ENCODE data around the gene KCNK13.
"Not testable (repeated sequence)": the region's sequence is repeated elsewhere in the genome, so short reads cannot be mapped to it uniquely, and the experiment has no call there.

The KCNK13 gene

DNA sequence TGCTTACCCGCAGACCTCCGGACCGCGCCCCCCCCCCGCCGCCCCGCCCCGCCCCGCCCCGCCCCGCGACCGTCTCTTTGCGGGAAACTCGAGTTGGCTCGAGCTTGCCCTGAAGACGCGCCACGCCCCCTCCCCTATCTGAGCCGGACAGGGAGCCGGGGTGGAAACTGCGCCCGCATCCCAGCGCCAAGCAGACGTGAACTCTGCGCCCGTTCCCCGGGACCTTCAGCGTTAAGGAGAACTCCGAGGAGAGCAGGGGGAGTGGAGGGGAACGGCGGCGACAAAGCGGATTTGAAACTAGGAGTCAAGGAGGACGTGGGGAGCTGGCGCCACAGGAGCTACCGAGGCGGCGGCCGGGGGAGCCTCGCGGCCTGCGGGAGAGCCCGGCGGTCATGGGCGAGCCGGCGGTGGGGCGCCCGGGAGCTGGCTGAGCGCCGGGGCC lies at the start of gene KCNK13:
KCNK13 (plus strand) TSS at position 310 of the 442 bp plus-strand sequence. CDS start 212 bp downstream, outside the sequence.
- peak; percentile 27 for DNase-seq

DNA sequence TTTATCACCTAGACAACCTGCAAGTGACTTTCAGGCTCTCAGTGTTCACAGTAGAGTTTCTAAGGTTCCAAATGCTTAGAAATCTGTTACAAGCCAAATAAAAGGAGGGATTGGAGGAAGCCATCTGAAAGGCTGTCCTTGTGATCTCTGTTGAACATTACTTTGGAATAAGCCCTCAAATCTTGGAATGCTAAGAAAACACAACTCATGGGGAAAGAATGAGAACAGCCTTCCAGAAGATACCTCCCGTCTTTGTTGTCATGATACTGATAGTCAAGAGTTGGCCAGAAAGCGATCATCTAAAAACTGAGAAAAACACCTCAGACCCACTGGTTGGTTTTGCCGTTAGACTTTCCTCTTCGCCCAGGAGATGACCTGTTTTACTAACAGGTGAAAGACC lies 44.4 kb upstream of the KCNK13 start:
- no peak for DNase-seq

DNA sequence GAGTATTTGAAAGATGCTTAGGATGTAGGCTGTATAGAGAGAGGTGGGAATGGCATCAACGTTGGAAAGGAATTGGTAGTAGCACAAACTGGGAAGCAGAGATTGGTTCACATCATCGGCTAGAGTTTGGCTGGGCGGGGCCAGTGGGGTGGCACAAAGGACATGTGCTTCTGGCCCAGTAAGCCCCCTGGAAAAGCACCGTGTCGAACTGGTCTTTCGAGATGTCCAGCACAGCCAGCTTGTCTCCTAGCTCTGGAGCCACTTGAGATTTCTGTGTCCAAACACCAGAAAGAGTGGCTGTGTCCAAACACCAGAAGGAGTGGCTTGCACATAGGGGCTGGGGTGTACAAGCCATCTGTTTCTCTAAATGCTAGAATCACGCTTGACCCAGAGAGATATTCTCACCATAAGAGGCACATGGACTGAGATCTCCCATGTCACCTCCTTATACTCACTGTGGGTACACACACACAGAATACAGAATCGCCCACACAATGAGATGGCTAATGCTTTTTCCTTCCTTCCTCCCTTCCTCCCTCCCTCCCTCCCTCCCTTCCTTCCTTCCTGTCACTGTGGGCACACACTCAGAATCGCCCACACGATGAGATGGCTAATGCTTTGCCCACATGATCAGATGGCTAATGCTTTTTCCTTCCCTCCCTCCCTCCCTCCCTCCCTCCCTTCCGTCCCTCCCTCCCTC lies 41.8 kb upstream of the KCNK13 start:
- no peak for DNase-seq

DNA sequence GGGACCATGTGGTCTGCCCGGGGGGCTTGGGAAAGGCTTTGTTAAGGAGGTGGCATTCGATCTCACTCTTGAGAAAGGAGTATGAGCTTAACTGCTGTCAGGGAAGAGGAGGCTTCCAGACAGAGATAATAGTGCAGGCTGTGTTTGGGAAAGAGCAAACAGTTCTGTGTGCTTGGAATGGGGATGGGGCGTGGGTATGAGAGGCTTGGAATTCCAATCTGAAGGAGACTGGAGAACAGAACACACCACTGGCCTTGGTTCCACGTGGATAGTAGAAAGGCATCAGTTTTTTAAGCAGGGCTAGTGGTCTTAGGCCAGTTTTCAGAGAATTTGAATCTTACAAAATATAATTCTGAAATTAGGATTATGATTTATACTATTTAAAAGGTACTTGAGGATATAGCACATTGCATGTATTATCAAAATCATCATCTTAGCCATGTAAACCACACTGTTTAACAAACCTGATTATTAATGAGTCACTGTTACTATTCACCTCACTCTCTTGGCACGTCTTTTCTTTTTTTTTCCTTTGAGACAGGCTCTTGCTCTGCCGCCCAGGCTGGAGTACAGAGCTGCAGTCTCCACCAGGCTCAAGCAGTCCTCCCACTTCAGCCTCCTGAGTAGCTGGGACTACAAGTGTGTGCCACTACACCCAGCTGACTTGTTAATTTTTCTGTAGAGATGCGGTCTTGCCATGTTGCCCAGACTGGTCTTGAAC lies 38.5 kb upstream of the KCNK13 start:
- DNase-seq = no peak

DNA sequence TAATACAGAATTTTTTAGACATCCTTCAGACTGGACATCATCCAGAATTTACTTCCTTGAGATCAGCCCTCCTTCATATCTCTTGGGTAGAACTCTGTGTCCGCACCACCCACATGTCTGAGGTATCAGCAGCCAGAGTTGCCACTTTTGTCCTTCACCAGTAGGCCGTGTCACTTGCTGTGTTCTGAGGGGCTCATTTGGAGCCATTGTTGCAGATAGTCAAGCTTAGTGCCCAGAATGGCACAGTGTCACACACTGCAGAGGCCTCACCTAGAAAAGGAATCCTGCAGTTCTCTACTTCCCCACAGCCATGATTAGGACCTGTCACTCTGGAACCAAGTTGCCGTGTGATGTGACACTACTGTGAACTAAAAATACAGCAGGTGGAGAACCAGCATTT lies 36.9 kb upstream of the KCNK13 start:
- DNase-seq = no peak

DNA sequence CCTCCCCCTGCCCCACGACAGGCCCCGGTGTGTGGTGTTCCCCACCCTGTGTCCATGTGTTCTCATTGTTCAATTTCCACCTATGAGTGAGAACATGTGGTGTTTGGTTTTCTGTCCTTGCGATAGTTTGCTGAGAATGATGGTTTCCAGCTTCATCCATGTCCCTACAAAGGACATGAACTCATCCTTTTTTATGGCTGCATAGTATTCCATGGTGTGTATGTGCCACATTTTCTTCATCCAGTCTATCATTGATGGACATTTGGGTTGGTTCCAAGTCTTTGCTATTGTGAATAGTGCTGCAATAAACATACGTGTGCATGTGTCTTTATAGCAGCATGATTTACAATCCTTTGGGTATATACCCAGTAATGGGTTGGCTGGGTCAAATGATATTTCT lies 35.2 kb upstream of the KCNK13 start:
- not testable (repeated sequence) for DNase-seq

DNA sequence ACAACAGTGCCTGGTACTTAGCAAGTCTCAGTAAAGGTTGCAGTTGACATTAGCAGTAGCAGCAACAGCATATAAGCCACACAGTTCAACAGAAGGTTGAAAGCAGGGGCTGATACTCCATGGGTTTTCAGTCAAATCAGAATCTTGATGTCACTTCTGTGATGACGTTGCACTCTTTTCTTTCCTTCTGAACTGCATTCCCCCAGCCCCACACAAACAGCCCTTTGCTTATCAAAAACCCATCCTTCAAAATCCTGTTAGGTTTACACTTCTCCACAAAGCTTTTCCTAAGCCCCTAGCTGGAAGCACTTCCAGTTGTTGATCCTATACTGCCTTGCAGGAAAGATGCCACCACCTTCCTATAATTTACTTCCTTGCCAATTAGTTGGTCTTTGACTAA lies 34.0 kb upstream of the KCNK13 start:
- no peak for DNase-seq

DNA sequence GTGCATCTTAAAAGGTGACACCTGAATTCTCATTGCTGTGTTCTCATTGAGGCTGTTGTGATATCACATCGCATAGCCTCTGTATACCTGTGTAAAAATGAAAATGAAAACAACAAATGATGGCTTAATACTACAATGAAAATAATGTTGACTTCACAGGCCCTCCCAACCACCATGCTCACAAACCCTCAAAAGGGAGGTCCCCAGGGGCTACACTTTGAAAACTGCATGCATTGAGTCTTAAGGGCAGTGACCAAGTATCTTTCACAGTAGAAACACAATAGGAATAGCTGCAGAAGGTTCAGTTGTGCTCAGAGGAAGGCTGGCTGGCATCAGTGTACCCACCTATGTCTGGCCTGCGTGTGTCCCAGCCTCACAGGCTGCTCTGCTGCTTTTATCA lies 27.6 kb upstream of the KCNK13 start:
- DNase-seq = no peak

DNA sequence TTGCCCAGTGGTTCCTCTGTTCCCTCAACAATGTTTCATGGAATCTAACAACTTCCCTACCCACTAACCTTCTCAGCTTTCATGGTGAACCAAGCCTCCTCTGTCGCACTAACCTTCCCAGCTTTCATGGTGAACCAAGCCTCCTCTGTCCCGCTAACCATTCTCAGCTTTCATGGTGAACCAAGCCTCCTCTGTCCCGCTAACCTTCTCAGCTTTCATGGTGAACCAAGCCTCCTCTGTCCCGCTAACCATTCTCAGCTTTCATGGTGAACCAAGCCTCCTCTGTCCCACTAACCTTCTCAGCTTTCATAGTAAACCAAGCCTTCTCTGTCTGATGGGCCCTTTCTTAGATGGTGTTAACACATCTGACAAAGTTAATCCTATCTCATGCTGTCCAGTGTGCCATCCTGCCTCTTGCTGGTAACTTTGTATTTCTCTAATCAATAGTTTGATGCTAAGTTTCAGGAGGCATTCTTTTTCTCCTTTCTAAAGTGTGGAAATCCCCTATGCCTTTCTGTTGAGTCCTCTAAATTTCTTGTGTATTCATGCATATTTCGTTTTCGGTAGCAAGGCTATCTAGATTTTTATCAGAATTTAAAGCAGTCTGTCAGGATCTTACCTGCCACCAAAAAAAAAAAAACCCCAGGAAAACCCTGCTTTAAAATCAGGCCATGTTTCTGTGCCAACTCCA lies 26.8 kb upstream of the KCNK13 start:
- DNase-seq = no peak

DNA sequence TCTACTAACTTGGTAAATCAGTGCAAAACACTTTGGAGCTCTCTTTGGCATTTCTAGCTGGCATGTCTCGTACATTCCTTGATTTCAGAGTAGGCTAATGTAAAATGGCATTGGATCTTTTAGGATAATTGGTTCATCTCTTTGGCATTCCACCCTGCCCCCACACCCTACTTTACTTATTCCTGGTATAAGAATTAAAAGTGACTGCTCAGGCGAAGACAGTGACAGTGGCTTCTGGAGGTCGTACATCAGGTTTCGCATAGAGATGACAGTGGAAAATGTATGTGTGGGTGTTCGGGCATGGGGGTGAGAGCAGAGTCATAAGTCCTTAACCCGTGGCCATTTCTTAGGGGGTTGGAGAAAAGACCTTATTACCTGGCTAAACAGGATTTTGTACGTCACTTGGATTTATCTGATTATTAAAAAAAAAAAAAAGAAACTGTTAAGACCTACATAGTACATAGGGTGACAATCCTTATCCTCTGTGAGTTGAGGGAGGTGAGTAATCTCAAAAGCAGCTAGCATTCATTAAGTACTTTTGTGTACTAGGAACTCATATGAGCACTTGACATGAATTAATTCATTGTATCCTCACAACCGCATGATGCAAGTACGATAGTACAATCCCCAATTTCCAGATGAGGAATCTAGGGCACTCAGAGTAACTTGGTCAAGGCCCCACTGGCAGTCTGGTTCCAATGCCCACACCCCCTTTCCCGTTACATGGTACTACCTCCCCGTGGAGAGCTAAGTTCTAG lies 22.4 kb upstream of the KCNK13 start:
- no peak for DNase-seq

DNA sequence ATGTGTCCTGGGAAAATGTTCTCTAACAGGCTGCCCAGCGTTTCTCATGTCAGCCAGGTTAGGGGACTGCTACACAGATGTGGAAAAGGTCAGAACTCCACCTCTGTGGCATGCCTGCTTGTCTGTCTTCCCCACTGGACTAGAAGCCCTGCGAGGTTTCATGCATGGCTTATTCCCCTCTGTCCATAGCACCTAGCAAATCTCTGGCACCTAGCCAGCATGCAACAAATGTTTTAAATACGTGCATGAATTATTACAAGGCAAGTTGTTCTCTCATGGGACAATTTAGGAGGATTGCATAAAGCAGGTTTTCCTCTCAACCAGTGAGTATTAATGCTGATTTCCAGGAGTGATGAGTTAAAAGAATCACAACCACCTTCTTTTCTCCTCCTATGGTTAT lies 21.4 kb upstream of the KCNK13 start:
- DNase-seq = no peak

DNA sequence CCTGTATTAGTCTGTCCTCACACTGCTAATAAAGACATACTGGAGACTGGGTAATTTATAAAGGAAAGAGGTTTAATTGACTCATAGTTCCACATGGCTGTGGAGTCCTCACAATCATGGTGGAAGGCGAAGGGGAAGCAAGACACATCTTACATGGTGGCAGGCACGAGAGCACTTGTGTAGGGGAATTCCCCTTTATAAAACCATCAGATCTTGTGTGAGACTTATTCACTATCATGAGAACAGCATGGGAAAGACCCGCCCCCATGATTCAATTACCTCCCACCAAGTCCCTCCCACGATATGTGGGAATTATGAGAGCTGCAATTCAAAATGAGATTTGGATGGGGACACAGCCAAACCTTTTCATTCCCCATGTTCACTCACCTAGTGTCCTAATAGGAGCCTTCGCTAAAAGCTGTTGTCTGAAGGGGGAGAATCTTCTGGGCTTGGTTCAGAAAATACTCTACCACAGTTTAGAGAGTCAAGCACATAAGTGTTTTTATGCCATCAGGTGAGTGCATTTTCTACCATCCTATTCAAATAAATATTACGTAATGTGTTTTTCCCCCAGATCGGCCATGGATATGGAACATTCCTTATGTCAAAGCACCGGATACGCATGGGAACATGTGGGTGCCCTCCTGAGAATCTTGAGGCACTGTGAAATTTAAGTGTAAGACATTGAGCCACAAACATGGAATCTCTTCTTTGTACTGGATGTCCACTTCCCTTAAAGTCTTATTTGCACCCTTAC lies 19.1 kb upstream of the KCNK13 start:
- no peak for DNase-seq

DNA sequence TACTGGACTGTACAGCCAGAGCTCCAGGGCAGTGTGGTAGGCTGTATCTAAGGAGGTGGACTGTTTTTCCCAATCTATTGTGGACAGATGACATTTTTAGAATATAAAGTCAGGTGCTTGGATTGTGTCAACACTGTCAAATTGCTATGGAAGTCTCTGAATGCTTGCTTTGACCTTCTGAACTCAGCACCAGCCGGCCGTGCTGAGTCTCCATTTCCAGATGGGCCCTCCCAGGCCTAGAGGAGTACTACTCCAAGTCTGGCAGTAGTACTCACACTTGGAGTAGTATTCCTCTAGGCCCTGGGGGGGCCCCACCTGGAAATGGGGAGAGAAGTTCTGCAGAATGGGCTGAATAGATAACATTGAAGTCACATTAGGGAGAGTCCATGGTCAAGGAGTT lies 16.2 kb upstream of the KCNK13 start:
- DNase-seq = no peak

DNA sequence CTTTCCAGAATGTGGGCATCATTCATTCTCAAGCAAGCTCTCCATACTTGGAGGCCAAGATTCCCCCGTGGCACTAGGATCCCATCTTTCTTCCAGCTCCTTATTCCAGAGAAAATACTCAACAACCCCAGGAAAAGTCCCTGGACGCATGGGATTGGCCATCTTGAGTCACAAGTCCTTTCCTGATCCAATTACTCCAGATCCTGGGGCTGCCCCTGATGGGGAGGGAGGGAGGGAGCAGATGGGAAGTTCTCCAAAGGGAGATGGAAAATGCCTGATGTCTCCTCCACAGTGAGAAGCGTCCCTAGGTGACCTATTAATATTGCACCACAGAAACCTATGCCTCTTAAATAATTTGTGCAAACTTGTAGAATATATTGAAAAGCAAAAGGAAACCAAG lies 12.4 kb upstream of the KCNK13 start:
- no peak for DNase-seq

DNA sequence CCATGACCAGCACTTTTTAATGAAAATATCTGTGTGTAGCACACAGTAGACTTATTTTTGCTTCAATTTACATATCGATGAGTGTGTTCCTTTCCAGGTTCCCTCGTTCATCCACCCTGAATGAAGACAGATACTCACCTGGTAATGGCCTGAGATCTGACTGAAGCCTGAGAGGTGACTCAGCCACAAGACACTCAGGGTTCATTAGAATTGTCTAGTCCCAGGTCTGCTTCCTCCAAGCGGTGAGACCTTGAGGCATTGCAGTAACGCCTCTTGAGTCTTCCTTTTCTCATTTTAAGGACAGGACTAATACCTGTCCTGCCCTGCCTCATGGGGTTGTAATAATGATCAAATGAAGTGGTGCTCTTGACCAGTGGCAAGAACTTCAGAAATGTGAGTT lies 11.5 kb upstream of the KCNK13 start:
- DNase-seq = no peak

DNA sequence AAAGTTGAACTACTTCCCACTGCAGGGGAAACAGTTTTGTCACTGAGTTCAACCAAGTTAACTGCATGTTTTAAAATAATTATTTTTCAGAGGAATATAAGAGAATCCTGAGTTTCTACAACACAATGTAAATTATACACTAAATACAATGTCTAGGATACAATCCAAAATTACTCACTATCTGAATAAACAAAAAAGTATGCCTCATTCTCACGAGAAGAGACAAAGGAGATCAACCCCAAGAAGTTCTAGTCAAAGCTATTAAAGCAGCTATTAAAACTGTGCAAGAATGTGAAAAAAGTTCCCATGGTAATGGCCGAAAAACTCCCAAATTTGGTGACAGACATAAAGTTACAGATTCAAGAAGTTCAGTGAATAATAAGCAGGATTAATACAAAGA lies 8.8 kb upstream of the KCNK13 start:
- DNase-seq = no peak

DNA sequence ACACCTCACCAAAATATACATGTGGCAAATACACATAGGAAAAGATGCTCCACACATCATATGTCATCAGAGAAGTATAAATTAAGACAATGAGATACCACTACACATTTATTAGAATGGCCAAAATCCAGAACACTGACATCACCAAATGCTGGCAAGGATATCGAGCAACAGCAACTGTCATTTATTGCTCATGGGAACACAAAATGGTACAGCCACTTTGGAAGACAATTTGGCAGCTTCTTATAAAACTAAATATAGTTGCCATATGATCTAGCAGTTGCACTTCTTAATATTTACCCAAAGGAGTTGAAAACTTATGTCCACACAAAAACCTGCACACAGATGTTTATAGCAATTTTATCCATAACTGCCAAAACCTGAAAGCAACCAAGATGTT lies 7.0 kb upstream of the KCNK13 start:
- DNase-seq = no peak

DNA sequence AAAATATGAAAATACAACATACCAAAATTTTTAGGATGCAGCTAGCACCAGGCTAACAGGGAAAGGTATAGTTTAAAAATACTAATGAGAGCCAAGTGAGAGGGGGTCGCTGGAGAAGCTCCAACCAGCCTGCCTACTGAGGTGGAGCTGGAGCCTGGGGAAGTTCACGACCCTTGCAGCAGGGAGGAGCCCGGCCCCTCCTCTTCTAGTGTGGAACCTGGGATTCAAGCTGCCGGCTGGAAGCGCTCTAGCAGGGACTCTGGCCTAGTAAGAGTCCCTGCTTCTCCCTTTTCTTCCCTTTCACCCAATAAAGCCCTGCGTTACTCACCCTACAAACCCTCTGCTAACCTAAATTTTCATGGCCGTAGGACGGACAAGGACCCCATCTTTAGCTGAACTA lies 5.0 kb upstream of the KCNK13 start:
- no peak for DNase-seq

DNA sequence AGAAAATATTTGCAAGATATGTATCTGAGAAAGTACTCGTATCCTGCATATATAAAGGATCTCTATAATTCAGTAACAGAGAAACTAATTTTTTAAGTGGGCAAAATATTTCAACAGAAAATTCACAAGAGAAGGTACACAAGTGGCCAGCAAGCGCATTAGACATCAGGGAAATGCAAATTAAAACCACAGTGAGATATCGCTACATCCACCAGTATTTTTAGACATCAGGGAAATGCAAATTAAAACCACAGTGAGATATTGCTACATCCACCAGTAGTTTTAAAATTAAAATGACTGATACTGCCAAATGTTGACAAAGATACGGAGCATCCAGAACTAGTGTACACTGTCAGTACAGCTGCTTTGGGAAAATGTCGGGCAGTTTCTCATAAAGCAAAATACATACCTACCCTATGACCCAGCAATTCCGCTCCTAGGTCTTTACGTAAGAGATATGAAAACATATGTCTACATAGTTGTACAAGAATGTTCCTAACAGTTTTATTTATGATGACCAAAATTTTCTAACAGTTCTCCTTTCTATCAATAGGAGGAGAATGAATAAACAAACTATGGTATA lies 2.8 kb upstream of the KCNK13 start:
- no peak for DNase-seq

DNA sequence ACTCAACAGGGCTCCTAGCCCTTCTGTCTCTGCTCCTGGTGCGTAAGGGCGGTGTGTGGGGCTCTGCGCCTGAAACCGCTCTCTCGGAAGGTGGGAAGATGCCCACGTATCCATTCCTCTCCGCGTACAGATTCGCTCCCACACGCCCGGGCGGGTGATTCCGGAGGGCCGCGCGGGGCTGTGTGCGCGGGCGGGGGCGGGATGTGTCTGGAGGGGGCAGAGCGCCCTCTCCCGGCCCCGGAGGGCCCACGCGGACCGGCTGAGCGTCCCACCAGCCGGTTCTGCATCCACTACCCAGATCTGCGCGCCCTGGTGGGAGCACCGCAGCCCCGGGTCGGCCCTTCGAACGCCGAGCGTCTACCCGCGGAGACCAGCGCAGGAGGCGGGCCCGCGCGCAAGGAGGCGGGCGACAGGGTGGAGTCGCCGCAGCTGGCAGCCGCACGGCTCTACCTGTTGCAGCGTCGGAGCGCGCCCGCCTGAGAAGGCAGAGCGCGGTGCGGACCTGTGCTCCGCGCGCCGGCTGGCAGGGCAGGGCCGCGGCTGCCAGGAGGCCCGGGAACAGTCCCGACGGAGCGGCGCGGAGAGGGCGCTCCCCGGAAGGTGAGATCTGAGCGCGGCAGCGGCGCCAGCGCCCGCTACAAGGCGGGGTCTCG lies 1.4 kb upstream of the KCNK13 start:
- peak; percentile 61 for DNase-seq

DNA sequence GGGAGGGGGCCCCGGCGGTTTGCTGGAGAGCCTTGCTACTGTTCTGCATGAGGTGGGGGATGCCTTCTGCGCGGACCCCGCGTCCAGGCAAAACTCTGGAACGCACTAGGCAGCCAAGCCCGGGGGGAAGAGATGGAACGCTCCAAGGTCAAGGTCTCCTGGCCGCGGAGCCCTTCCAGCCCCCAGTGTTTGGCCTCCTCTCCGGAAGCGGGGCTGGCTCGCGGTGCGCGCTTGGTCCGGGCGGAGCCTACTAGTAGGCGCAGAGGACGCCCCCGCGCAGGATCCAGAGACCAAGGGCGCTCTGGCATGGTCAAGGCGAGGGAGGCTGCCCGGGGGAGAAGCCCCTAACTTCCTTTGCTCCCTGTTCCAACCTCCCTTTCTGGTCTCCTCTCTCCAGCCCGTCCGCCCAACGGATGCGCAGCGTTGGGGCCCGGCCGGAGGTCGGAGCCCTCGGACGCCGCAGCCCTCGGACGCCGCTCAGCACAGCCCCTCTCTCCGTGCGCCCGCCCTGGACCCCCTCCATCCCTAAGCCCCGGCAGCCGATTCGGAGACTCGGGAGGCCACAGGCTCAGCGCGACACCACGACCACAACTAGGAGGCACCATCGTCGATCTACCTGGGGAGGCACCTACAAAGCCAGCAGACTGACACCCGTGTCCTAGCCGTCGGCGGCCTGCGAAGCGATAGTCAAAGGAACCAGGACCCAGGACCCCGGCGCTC lies 669 bp upstream of the KCNK13 start:
- DNase-seq = no peak
